HG03175 (cell line): ENCODE results near the gene AIDA.

Experiments
- ATAC-seq: cut with Tn5 transposase; IDR thresholded peaks from one replicate; pipeline ENCODE4 v1.9.1; 2021; ENCODE audit warnings: mild to moderate bottlenecking, moderate library complexity; ENCODE audit not compliant: unreplicated experiment

Gene AIDA

GRCh38 chr1:222653178-222653827, 59.0 kb downstream of the AIDA start:
- ATAC-seq, result peak; percentile 70

GRCh38 chr1:222652676-222653075, 59.6 kb downstream of the AIDA start:
- ATAC-seq, result no peak

DNA sequence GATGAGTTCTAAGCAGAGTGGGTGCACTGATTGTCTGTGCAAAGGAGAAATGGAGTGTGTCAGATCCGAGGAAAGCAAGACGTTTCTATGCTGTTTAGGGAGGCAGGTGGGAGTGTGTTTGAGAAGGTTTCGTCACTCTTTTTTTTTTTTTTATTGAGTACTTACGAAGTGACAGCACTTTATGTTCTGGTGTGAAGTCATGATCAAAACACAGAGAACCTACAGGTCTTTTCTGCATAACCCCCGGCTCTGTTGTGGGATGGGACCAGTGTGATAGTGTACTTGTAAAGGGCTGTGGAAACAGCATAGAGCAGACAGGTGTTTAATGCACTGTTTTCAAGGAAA, 67.7 kb downstream of the AIDA start:
- ATAC-seq, result no peak

GRCh38 chr1:222643938-222644635, 68.2 kb downstream of the AIDA start:
- ATAC-seq, result peak; percentile 98

DNA sequence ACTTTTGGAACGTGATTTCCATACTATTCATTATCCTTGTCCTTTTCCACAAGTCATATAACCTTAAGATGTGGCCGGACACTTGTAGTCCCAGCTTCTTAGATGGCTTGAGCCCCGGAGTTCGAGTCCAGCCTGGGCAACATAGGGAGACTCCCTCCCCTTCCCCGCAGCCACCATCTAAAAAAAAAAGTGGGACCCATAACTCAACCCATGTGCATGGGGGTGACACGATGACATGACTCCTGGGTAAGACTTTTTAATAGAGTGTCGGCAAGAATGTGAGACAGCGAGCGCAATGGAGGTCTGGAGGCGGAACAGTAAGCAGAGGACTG, 68.7 kb downstream of the AIDA start:
- no peak for ATAC-seq

DNA sequence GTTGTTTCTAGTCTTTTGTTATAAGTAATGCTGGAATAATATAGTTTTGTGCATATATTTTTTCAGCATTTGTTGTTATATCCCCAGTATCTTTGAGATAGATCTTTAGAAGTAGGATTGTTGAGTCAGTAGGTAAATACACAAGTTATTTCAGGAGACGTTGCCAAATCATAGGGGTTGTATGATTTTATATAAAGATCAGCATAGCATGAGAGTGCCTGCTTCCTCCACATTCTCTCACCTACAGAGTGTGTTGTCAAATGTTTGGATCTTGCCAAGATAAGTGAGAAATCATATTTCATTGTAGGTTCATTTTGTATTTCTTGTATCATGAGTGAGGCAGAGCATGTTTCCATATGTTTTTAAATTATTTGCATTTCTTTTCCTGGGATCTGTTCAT, 69.8 kb downstream of the AIDA start:
- ATAC-seq, result no peak

DNA sequence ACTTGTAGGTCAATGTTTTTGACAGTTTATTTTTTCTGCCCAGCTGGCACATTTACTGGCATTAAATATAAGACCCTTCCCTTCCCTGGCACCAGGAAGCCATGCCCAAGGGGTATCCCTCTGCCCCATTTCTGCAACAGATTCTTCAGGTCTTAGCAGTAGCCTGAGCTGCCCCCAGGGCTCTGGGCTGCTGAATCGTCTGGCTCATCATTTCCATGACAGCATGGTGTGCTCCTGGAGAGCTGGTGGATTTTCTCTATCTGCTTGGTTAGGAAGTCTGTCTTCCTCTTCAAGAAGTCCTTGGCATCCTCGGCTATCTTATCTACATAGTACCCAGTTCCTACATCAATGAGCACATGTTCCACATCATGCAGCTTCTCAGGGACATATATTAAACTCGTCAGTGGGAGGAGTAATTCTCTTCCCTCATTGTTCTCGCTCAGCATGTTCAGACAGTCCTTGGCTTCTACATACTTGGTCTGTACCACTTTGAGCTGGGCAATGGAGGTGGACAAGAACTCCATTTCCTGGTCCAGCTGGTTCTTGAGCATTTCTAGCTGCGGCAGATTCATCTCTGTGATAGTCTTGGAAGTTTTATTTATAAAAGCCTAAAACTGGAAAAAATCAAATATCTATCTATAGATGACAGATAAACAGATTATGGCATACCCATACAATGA, 70.9 kb downstream of the AIDA start:
- ATAC-seq, result no peak

DNA sequence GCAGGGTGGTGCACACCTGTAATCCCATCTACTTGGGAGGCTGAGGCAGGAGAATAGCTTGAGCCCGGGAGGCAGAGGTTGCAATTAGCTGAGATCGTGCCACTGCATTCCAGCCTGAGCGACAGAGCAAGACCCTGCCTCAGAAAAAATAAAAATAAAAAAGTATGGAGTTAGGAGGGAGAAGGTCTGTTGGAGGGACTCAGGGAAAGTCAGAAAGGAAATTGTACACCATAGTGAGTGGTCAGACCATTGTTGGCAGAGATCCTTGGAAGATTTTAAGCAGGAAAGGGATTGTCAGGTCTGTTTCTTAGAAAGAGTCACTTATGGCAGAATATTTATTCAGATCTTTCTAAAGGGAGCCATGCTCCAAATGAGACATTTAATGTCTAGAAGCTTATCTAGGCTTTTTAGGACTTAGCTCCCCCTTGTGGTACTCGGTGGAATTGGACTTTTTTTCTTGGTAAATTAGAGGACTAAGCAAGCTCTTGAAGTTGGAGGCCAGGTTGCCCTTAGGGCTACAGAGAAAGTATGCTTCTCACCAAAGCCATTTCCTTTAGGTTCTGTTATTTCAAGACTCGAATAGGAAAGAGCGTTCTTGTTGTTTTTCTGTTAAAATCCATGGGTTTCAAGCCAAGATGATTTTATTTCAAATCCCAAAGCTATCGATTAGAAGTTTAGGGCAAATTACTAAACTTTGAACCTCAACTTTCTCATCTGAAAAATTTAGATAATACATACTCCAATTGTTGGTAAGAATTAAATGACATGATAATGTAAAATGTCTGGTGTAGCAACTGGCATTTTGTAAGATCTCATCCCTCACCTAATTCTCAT, 77.9 kb downstream of the AIDA start:
- ATAC-seq, result peak; percentile 87

- no peak for ATAC-seq
Measured at GRCh38 chr1:222632749-222633148, 79.5 kb downstream of the AIDA start.

GRCh38 chr1:222631611-222632208, 80.6 kb downstream of the AIDA start:
- no peak for ATAC-seq

- no peak for ATAC-seq
Measured at GRCh38 chr1:222629921-222630535, 82.3 kb downstream of the AIDA start.

DNA sequence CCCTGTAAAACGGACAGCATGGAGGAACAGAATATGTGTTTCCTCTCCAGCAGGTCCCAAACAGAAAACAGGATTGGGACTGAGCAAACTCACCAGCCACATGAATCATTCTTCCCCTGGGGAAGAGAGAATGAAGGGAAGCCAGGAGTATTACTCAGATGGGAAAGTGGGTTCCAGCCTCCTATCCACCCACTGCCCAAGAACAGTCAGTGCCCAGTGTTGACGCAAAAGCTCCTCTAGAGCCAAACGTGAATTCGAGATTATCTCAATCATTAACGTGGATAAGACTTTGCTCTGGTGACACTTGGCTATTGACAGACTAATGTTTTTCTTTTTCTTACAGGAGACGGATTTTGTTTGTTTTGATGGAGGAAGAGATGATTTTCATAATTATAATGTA, 85.1 kb downstream of the AIDA start:
- no peak for ATAC-seq

DNA sequence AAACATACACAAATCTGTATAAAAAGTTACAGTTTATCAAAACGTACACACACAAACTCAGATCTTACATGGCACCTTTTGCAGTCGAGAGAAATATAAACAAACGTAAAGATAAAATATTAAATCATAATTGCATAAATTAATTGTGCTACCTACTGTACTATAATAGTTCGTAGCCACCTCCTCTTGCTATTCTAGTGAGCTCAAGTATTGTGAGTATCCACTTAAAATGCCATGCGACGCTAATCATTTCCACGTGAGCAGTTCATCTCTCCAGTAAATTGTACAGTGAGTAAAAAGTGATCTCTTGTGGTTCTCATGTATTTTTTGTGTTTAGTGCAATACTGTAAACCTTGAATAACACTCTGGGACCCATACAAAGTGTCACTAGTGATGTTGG, 88.1 kb downstream of the AIDA start:
- no peak for ATAC-seq

- no peak for ATAC-seq
Measured at GRCh38 chr1:222623458-222623857, 88.8 kb downstream of the AIDA start.

DNA sequence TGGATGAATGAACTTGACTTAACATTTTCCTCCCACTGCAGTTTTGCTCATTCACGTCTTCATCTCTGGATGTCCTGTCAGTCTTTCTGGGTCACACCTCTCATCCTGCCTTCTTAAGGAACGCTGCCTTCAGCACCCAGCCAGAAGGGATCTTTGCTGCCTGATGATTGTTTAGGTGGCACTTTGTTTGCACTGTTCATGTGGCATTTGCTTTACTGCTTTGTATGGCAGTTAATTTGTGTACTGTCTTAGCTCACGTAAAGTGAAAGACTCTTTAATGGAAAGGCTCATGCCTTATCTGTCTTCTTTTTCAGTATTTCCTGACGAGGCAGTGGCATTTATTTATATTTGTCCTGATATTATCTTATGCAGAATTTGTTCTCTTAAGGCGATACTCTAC, 89.5 kb downstream of the AIDA start:
- no peak for ATAC-seq

DNA sequence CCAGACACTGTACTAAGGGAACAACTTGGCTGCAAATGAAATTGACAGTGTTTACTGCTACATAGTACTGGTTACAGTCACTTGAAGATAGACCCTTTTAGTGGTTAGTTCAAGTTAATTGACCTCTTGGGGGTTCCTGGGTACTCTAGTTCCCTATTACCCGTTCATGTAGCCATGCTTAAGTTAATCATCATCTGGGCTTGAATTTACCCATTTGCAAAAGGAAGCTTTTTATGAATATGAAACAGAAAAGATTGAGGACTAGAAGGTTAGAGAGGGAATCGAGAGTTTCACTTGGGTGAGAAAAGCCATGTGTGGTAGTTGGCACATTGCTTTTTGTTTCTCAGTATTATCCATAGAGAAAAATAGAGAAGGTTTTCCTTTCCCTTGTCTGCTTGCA, 91.7 kb downstream of the AIDA start:
- ATAC-seq, result peak; percentile 48

GRCh38 chr1:222618880-222619596, 93.3 kb downstream of the AIDA start:
- no peak for ATAC-seq
